Erythroblast (primary cell): ENCODE results near the gene GALNT7.

Source experiments
- GATA1 ChIP-seq: IDR thresholded peaks from 2 replicates; pipeline ENCODE4 v1.6.1; 2011; ENCODE audit warnings: low read depth, mild to moderate bottlenecking, control low read depth, low read length, moderate library complexity
- POLR2A ChIP-seq: IDR thresholded peaks from 2 replicates; pipeline ENCODE4 v1.6.1; 2011; ENCODE audit warnings: mild to moderate bottlenecking, low read length

DNA sequence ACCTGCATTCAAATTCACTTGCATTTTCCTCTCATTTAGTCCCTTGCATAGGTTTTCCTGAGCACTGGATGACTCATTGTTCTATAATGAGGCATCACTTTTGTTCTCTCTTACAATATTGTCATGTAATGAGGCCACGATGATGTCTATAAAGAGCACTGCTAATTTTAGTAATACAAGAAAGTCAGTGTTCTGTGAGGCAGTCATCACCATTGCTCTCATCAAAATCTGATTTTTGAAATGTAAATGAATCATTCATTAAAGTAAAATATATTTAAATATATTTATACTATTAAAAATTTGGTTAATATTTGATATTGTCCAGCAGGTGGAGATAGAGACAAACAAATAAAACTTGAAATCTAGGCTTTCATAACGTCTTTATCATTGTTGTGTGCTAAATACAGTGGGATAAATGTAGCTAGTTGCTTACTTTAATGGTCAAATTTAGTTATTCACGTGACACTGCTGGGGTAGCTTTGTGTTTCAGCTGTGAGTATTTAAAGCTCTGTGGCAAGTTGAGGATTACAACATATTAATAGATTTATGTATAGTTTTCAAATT lies 150.1 kb downstream of the GALNT7 start:
- TF ChIP-seq POLR2A, result no peak
- no peak for TF ChIP-seq GATA1
